Measurements from ENCODE around the gene GABRA5. TPM values are rescaled to one million over a fixed set of nuclear protein-coding genes. Genes with fewer than 3 reads are reported as not detected.

The GABRA5 gene
- total and polyA plus RNA-seq, 2 of the 4 experiments (the other 2 are of a cell fraction), result 4.0 to 7.3 TPM

DNA sequence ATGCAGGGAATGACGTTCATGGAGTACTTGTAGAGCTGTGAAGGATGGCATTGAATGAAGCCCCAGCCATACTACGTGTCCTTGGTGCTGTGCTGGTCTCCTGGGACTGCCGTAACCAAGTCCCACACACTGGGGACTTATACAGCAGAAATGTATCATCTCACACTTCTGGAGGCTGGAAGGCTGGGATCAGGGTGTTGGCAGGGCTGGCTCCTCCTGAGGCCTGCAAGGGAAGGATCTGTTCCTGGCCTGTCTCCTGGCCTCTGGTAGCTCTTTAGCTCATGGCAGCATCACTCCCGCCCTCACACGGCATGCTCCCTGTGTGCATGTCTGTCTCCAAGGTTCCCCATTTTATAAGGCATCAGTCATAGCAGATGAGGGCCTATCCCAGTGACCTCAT is 74.6 kb downstream of the GABRA5 start:
- Histone ChIP-seq H2BK5ac (ENCODE audit: low read depth, low read length, poor library complexity, severe bottlenecking) (no peak overlapping the region), H3K36me3 (ENCODE audit: control insufficient read depth, insufficient read depth, low read length) (no peaks in the 10 kb centered on the region), H3K9ac (ENCODE audit: low read depth, low read length) (no peak overlapping the region), H2AK9ac (replicated peaks; ENCODE audit: low read depth, low read length, poor library complexity) (no peak overlapping the region), H4K8ac (ENCODE audit: low read depth in 2 of 2, low read length in 2 of 2) (no peak overlapping the region), H3K9me1 (ENCODE audit: insufficient read depth, low read length) (no peaks in the 10 kb centered on the region), H3K4ac (ENCODE audit: low read depth, low read length) (no peak overlapping the region), H2AK5ac (ENCODE audit: low read depth, low read length) (no peak overlapping the region), H4K20me1 (ENCODE audit: insufficient read depth, low read length) (no peaks in the 10 kb centered on the region), H4K91ac (ENCODE audit: insufficient read depth, low read depth, low read length) (no peak overlapping the region), H2AFZ (replicated peaks; ENCODE audit: low read length, poor library complexity) (no peak overlapping the region), H3K4me1 (ENCODE audit: control insufficient read depth, insufficient read depth, low read length) (no peaks in the 10 kb centered on the region), H3K4me2 (ENCODE audit: low read depth, low read length) (no peak overlapping the region), H3K14ac (replicated peaks; ENCODE audit: low read depth, low read length) (no peak overlapping the region), H2BK15ac (ENCODE audit: low read depth, low read length) (no peak overlapping the region), H3K27ac (ENCODE audit: insufficient read depth, low read length) (no peak overlapping the region), H2BK20ac (ENCODE audit: low read depth, low read length) (no peak overlapping the region), H3K56ac (ENCODE audit: extremely low read depth, insufficient read depth, low read length) (no peak overlapping the region), H3K4me3 (ENCODE audit: insufficient read depth, low read depth, low read length) (no peak overlapping the region), H4K5ac (ENCODE audit: low read depth, low read length) (no peak overlapping the region), H3K9me3 (ENCODE audit: control insufficient read depth, insufficient read depth, low read length) (peaks cover 45% of the 10 kb centered on the region), H2BK120ac (ENCODE audit: low read depth, low read length) (no peak overlapping the region), H3K27me3 (ENCODE audit: control insufficient read depth, insufficient read depth, low read length) (no peaks in the 10 kb centered on the region), H3K23ac (ENCODE audit: low read depth, low read length) (no peak overlapping the region), H3K18ac (ENCODE audit: low read depth, low read length) (no peak overlapping the region), H3K79me1 (ENCODE audit: low read depth in 1 of 2, low read length in 2 of 2) (no peaks in the 10 kb centered on the region)
- TF ChIP-seq CHD1 (IDR thresholded peaks at IDR 0.05; ENCODE audit: low read depth, low read length), result no peak
- TF ChIP-seq NFE2L2 (IDR thresholded peaks at IDR 0.05; ENCODE audit: low read depth, low read length), result no peak
- no peak for TF ChIP-seq CEBPB (IDR thresholded peaks at IDR 0.05; ENCODE audit: low read depth, low read length)
- no peak for TF ChIP-seq FOS (IDR thresholded peaks at IDR 0.05; ENCODE audit: low read depth, low read length)
- TF ChIP-seq SMC3 (IDR thresholded peaks at IDR 0.05; ENCODE audit: low read depth, low read length), result no peak
- no peak for TF ChIP-seq BHLHE40 (IDR thresholded peaks at IDR 0.05; ENCODE audit: low read depth, low read length)
- no peak for TF ChIP-seq ELK1 (IDR thresholded peaks at IDR 0.05; ENCODE audit: borderline replicate concordance, low read depth, low read length)
- TF ChIP-seq RAD21 (IDR thresholded peaks at IDR 0.05; ENCODE audit: low read length), result no peak
- no peak for TF ChIP-seq MAFK (IDR thresholded peaks at IDR 0.05; ENCODE audit: low read depth, low read length)
- TF ChIP-seq, protein P1, sequence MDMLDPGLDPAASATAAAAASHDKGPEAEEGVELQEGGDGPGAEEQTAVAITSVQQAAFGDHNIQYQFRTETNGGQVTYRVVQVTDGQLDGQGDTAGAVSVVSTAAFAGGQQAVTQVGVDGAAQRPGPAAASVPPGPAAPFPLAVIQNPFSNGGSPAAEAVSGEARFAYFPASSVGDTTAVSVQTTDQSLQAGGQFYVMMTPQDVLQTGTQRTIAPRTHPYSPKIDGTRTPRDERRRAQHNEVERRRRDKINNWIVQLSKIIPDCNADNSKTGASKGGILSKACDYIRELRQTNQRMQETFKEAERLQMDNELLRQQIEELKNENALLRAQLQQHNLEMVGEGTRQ (IDR thresholded peaks at IDR 0.05; ENCODE audit: low read depth, low read length), result no peak
- no peak for TF ChIP-seq MXI1 (IDR thresholded peaks at IDR 0.05; ENCODE audit: borderline replicate concordance, low read depth, low read length)
- no peak for TF ChIP-seq POLR2A (IDR thresholded peaks at IDR 0.05; ENCODE audit: low read depth, low read length)
- TF ChIP-seq MAZ (IDR thresholded peaks at IDR 0.05; ENCODE audit: borderline replicate concordance, low read depth, low read length), result no peak
- no peak for TF ChIP-seq RFX5 (IDR thresholded peaks at IDR 0.05; ENCODE audit: low read depth, low read length)
- in situ Hi-C loops (cut with MboI; ENCODE audit: low sequenced_read_pairs), result no loop called here
- no TSS peak for BruUV-seq (replicated peaks)
- no peak for DNase-seq
- dilution Hi-C loops (cut with HindIII; ENCODE audit: low sequenced_read_pairs, unreplicated experiment), result no loop called here
- no peak for ATAC-seq (ENCODE audit: low read depth)
- WGBS, 2 experiments (ENCODE audit: extremely low coverage in 2 of 2, insufficient read length in 1 of 2), result no CpG with 5 or more reads among the region's 5 CpGs
- POLR2A ChIA-PET (ENCODE audit: unreplicated experiment), result no interaction called here
- intact Hi-C loops (cut with micrococcal nuclease), result no loop called here
- CTCF ChIA-PET, result no interaction called here

Data from IMR-90 (cell line).